K562 (cell line): Measurements from ENCODE around the gene NADSYN1. TPM values are rescaled to one million over a fixed set of nuclear protein-coding genes. Genes with fewer than 3 reads are reported as not detected.
A peak's percentile ranks its signal among the peaks of the same experiment; 100 is the strongest.

Experiments
- ATAC-seq: fragments of 200-7000 bp; cut with Tn5 transposase; 3 replicates; pipeline ENCODE4 v1.9.1; 2020; ENCODE audit warnings: moderate library complexity
- BruUV-seq: library from RNA; stranded (reverse); fragments of 400-500 nt; replicated peaks from 2 replicates; lab custom pipeline; 2021; lab: Mats Ljungman, UMichigan
- CTCF ChIA-PET: fragments of 300-600 bp; formaldehyde crosslinking; extraction: SDS; loops from one replicate; lab custom pipeline; 2021; ENCODE audit warnings: low intra/inter-chr PET ratio; lab: Yijun Ruan, JAX
- POLR2A ChIA-PET: fragments of 300-600, 350-650 bp; sonication (Branson Sonifier 250); formaldehyde crosslinking; extraction: SDS; loops from one replicate; lab custom pipeline; 2021; ENCODE audit warnings: antibody characterized with exemption, inconsistent platforms; lab: Yijun Ruan, JAX
- DNase-seq, 4 experiments: peaks; one replicate each; pipeline versions ENCODE4 v3.0.0 to v3.0.0-alpha.2; 2011 to 2018; ENCODE audit warnings: low spot score in 3 of 4, mixed read lengths in 3 of 4; ENCODE audit errors: extremely low read depth in 1 of 4
- FAIRE-seq: peaks from 2 replicates; lab custom pipeline; 2011; peaks lifted over from hg19 to GRCh38; lab: Jason Lieb, UNC
- H2AFZ ChIP-seq: 2 replicates; pipeline ENCODE4 v1.6.0; 2011; ENCODE audit warnings: low read depth, low read length, control low read depth, inconsistent platforms
- H3K27ac ChIP-seq: fragments of 200-600 bp; 3 replicates; pipeline ENCODE4 v1.8.0; 2011; ENCODE audit warnings: low read depth, mild to moderate bottlenecking, control low read depth, inconsistent platforms, low read length, moderate library complexity, mixed read lengths; ENCODE audit errors: extremely low read depth
- H3K27me3 ChIP-seq, 2 experiments: fragments of 300-600 bp in 1 of 2; 2 replicates in 1 of 2; 3 replicates in 1 of 2; pipeline versions ENCODE4 v1.6.0 to v1.8.0; 2011; ENCODE audit warnings: inconsistent platforms in 2 of 2, low read length in 2 of 2, mild to moderate bottlenecking in 1 of 2, mixed read lengths in 1 of 2, moderate library complexity in 1 of 2; ENCODE audit not compliant: control insufficient read depth in 2 of 2, insufficient read depth in 2 of 2
- H3K36me3 ChIP-seq: fragments of 300-600 bp; 3 replicates; pipeline ENCODE4 v1.8.0; 2011; ENCODE audit warnings: mild to moderate bottlenecking, low read length, inconsistent platforms; ENCODE audit not compliant: control insufficient read depth, insufficient read depth
- H3K4me1 ChIP-seq, 2 experiments: fragments of 200-600 bp in 1 of 2; replicated peaks in 1 of 2; 2 replicates in 1 of 2; 3 replicates in 1 of 2; pipeline versions ENCODE4 v1.5.1 to v1.8.0; 2011; ENCODE audit warnings: inconsistent platforms in 2 of 2, low read length in 2 of 2, mild to moderate bottlenecking in 1 of 2, mixed read lengths in 1 of 2, moderate library complexity in 1 of 2; ENCODE audit not compliant: control insufficient read depth in 2 of 2, insufficient read depth in 2 of 2
- H3K4me2 ChIP-seq: 2 replicates; pipeline ENCODE4 v1.6.1; 2011; ENCODE audit warnings: low read length, control low read depth, inconsistent platforms, mixed read lengths; ENCODE audit not compliant: insufficient read depth
- H3K4me3 ChIP-seq: fragments of 200-600 bp; sonication (generic), shearing (Covaris generic); 2 replicates; pipeline ENCODE4 v1.5.1; 2016; ENCODE audit warnings: control low read depth, inconsistent platforms
- H3K79me2 ChIP-seq: fragments of 200-600 bp; 3 replicates; pipeline ENCODE4 v1.8.0; 2011; ENCODE audit warnings: low read length, inconsistent platforms; ENCODE audit not compliant: control insufficient read depth, insufficient read depth
- H3K9ac ChIP-seq, 2 experiments: 2 replicates each; pipeline versions ENCODE4 v1.6.0 to v1.6.1; 2011; ENCODE audit warnings: low read depth in 2 of 2, low read length in 2 of 2, control low read depth in 1 of 2, inconsistent platforms in 1 of 2, mild to moderate bottlenecking in 1 of 2, mixed read lengths in 1 of 2; ENCODE audit not compliant: insufficient read depth in 1 of 2
- H3K9me1 ChIP-seq: one replicate; pipeline ENCODE4 v1.6.0; 2011; ENCODE audit warnings: inconsistent platforms, mild to moderate bottlenecking, low read length, moderate library complexity; ENCODE audit not compliant: control insufficient read depth, insufficient read depth
- H3K9me3 ChIP-seq: replicated peaks from 2 replicates; pipeline ENCODE4 v1.5.1; 2011; ENCODE audit warnings: low read depth, low read length, inconsistent platforms; ENCODE audit not compliant: control insufficient read depth, insufficient read depth
- H4K20me1 ChIP-seq: replicated peaks from 2 replicates; pipeline ENCODE4 v1.6.1; 2011; ENCODE audit warnings: low read length, inconsistent platforms, mixed read lengths; ENCODE audit not compliant: control insufficient read depth, insufficient read depth
- ATF1 ChIP-seq, 2 experiments: fragments of 450-650 bp in 1 of 2; IDR thresholded peaks; 2 replicates each; pipeline ENCODE4 v1.6.1; 2016; ENCODE audit warnings: missing compliant biosample characterization in 1 of 2, missing genetic modification characterization in 1 of 2
- C11orf30 ChIP-seq: fragments of 450-650 bp; IDR thresholded peaks from 2 replicates; pipeline ENCODE4 v1.6.1; 2016; ENCODE audit warnings: low read depth, mild to moderate bottlenecking
- CREB1 ChIP-seq, 2 experiments: sonication (generic) in 1 of 2; formaldehyde crosslinking in 1 of 2; IDR thresholded peaks; 2 replicates each; pipeline versions ENCODE4 v1.6.1 to v1.8.0; 2012 to 2022; ENCODE audit warnings: inconsistent platforms in 1 of 2, mild to moderate bottlenecking in 1 of 2, missing genetic modification reagents in 1 of 2, moderate library complexity in 1 of 2
- CREM ChIP-seq: IDR thresholded peaks from 2 replicates; pipeline ENCODE4 v1.6.1; 2014; ENCODE audit warnings: antibody characterized with exemption, low read depth
- JUNB ChIP-seq: fragments of 450-650 bp; formaldehyde crosslinking; conservative IDR thresholded peaks from 2 replicates; pipeline ENCODE4 v1.4.0; 2020; ENCODE audit warnings: mild to moderate bottlenecking
- JUND ChIP-seq, 2 experiments: IDR thresholded peaks; 2 replicates in 1 of 2; 3 replicates in 1 of 2; pipeline ENCODE4 v1.6.1; 2011; ENCODE audit warnings: borderline replicate concordance in 2 of 2, low read depth in 2 of 2, low read length in 2 of 2, improper control_type of control experiment in 1 of 2, missing biosample characterization in 1 of 2, missing genetic modification characterization in 1 of 2, missing genetic modification reagents in 1 of 2
- KHSRP ChIP-seq: fragments of 450-650 bp; IDR thresholded peaks from 2 replicates; pipeline ENCODE4 v1.6.1; 2017
- MAFG ChIP-seq: fragments of 450-650 bp; conservative IDR thresholded peaks from 2 replicates; pipeline ENCODE4 v1.6.1; 2016; ENCODE audit warnings: missing genetic modification characterization, missing compliant biosample characterization
- NCOA1 ChIP-seq: fragments of 450-650 bp; IDR thresholded peaks from 2 replicates; pipeline ENCODE4 v1.6.1; 2016; ENCODE audit warnings: low read depth
- NR2C1 ChIP-seq, 2 experiments: fragments of 450-650 bp; IDR thresholded peaks; 2 replicates each; pipeline ENCODE4 v1.6.1; 2017; ENCODE audit warnings: mild to moderate bottlenecking in 2 of 2, antibody characterized with exemption in 1 of 2, inconsistent platforms in 1 of 2, missing compliant biosample characterization in 1 of 2, missing genetic modification characterization in 1 of 2
- SREBF1 ChIP-seq: fragments of 150-350 bp; IDR thresholded peaks from 2 replicates; pipeline ENCODE4 v1.6.1; 2014; ENCODE audit warnings: antibody characterized with exemption, low read depth, low read length, borderline replicate concordance
- TRIM24 ChIP-seq, 2 experiments: fragments of 450-650 bp; IDR thresholded peaks; 2 replicates each; pipeline ENCODE4 v1.6.1; 2016
- TRIM28 ChIP-seq: fragments of 450-650 bp; IDR thresholded peaks from 2 replicates; pipeline ENCODE4 v1.6.1; 2017
- ZNF316 ChIP-seq: fragments of 450-650 bp; IDR thresholded peaks from 2 replicates; pipeline ENCODE4 v1.6.1; 2016
- WGBS: fragments of 100-300 bp; shearing (Covaris generic); methylation state at CpG from one replicate; pipeline ENCODE4 v1.1.6; 2016; ENCODE audit warnings: low coverage, mixed read lengths; ENCODE audit not compliant: insufficient coverage; ENCODE audit errors: missing lambda C conversion rate; 5-methylcytosine and 5-hydroxymethylcytosine counted together
- in situ Hi-C: fragments of 300-500 bp; cut with MboI; formaldehyde crosslinking; loops from 4 replicates; pipeline ENCODE4 v1.15.0; 2018; ENCODE audit warnings: inconsistent platforms, mixed read lengths
- intact Hi-C: fragments of 100-400 bp; cut with micrococcal nuclease; formaldehyde crosslinking; loops from 2 replicates; pipeline ENCODE4 v1.14.2; 2022
- polyA plus RNA-seq, 8 experiments: library from polyadenylated mRNA; depleted of rRNA in 4 of 8; stranded (reverse) in 5 of 8; unstranded in 3 of 8; fragments of >200 nt; fragmentation: Nextera tagmentation in 2 of 8; fragmentation: Illumina TruSeq in 1 of 8; extraction: Ambion mirVana in 2 of 8; extraction: Trizol in 1 of 8; gene quantifications; 2 replicates each; pipeline versions ENCODE4 v1.2.1 to v1.2.3, GENCODE V29; 2011 to 2014; ENCODE audit warnings: inconsistent platforms in 1 of 8, missing spikeins in 1 of 8
- total RNA-seq, 7 experiments: library from RNA; depleted of rRNA in 6 of 7; stranded (reverse); fragments of >200 nt in 6 of 7; fragmentation: Illumina TruSeq in 2 of 7; extraction: Trizol in 2 of 7; gene quantifications; 2 replicates each; pipeline versions ENCODE4 v1.2.1 to v1.2.3, GENCODE V29; 2011 to 2021; ENCODE audit warnings: low replicate concordance in 1 of 7
- TF ChIP-seq, protein P1 (sequence below), 2 experiments: IDR thresholded peaks in 1 of 2; conservative IDR thresholded peaks in 1 of 2; 2 replicates each; pipeline ENCODE4 v1.6.1; 2016; ENCODE audit warnings: low read depth in 2 of 2, mild to moderate bottlenecking in 1 of 2, missing compliant biosample characterization in 1 of 2, missing genetic modification characterization in 1 of 2, moderate library complexity in 1 of 2
- TF ChIP-seq, protein P2 (sequence below), 2 experiments: fragments of 450-650 bp in 1 of 2; sonication (generic) in 1 of 2; formaldehyde crosslinking in 1 of 2; IDR thresholded peaks in 1 of 2; conservative IDR thresholded peaks in 1 of 2; 2 replicates each; pipeline versions ENCODE4 v1.6.1 to v1.8.1; 2016 to 2023; ENCODE audit warnings: mild to moderate bottlenecking in 2 of 2, moderate library complexity in 2 of 2, inconsistent platforms in 1 of 2, missing genetic modification reagents in 1 of 2

Gene NADSYN1
- total and polyA plus RNA-seq, 9 of the 15 experiments (the other 6 are each of a cell fraction or from before 2014, with no cell fraction given) = 12.7 to 57.3 (median 42.1) TPM

DNA sequence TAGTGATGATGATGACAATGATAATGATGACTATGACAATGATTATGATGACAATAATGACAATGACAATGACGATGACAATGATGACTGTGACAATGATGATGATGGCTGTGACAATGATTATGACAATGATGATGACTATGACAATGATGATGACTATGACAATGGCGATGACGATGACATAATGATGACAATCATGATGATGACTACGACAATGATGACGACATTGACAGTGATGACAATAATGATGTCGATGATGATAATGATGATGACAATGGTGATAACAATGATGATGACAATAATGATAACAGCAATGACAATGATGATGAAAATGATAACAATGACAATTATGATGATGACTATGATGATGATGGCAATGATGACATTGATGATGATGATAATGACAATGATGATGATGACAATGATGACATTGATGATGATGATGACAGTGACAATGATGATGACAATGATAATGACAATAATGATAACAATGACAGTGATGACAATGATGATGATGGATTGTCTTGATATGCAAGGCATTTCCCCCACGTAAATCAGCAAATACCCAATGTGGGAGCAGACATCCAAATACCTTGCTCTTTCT is 42.5 kb upstream of the NADSYN1 start:
- Histone ChIP-seq H2AFZ (no peak overlapping the region), H3K4me2 (no peak overlapping the region), H3K9me1 (no peaks in the 10 kb centered on the region), H3K9ac (no peak overlapping the region), H4K20me1 (no peaks in the 10 kb centered on the region; the same call in 1 of the 2 replicates), H3K4me3 (no peak overlapping the region), H3K4me1 (no peaks in the 10 kb centered on the region), H3K9me3 (no peaks in the 10 kb centered on the region), H3K27ac (no peak overlapping the region), H3K79me2 (no peaks in the 10 kb centered on the region), H3K27me3 (peaks cover 15 to 32% of the 10 kb centered on the region in 2 experiments), H3K36me3 (no peaks in the 10 kb centered on the region)
- no TSS peak for BruUV-seq
- POLR2A ChIA-PET = interaction anchor here (0.6 kb wide), 1 partner anchor 164 kb away, joined by 4 read pairs; no protein-coding TSS in a partner anchor
- DNase-seq (no peak), ATAC-seq (no peak), FAIRE-seq (peak; percentile 62)
- peak; percentile 37; the same call in 1 of the 2 replicates for TF ChIP-seq CREM
- peak; percentile 55; the same call in 1 of the 2 replicates for TF ChIP-seq CREB1 (IDR thresholded peaks at IDR 0.05)
- peak; percentile 88 for TF ChIP-seq CREB1 (CRISPR knock-in tag; IDR thresholded peaks at IDR 0.05)
- peak; percentile 59; the same call in 1 of the 2 replicates for TF ChIP-seq NCOA1
- 0 out of 2 replicates have a peak, but pooled peaks have one; percentile 36 for TF ChIP-seq KHSRP
- TF ChIP-seq NR2C1 (IDR thresholded peaks at IDR 0.05) = no peak
- TF ChIP-seq NR2C1 (tag; IDR thresholded peaks at IDR 0.05) = no peak
- no peak for TF ChIP-seq TRIM28
- 0 out of 2 replicates have a peak, but pooled peaks have one; percentile 9 for TF ChIP-seq C11orf30
- TF ChIP-seq JUNB = peak; percentile 78; the same call in 1 of the 2 replicates
- TF ChIP-seq, protein P1, sequence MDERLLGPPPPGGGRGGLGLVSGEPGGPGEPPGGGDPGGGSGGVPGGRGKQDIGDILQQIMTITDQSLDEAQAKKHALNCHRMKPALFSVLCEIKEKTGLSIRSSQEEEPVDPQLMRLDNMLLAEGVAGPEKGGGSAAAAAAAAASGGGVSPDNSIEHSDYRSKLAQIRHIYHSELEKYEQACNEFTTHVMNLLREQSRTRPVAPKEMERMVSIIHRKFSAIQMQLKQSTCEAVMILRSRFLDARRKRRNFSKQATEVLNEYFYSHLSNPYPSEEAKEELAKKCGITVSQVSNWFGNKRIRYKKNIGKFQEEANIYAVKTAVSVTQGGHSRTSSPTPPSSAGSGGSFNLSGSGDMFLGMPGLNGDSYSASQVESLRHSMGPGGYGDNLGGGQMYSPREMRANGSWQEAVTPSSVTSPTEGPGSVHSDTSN (CRISPR knock-in tag; IDR thresholded peaks at IDR 0.05; ENCODE audit: low read depth) = no peak
- TF ChIP-seq, protein P1 (tag; conservative IDR thresholded peaks at IDR 0.05; ENCODE audit: low read depth) = peak; percentile 9; the same call in 1 of the 2 replicates
- no peak for TF ChIP-seq JUND (IDR thresholded peaks at IDR 0.05; ENCODE audit: borderline replicate concordance, low read depth, low read length)
- TF ChIP-seq JUND (tag; IDR thresholded peaks at IDR 0.05; ENCODE audit: borderline replicate concordance, low read depth, low read length) = peak; percentile 59; the same call in 2 of the 3 replicates
- no peak for TF ChIP-seq SREBF1
- TF ChIP-seq ATF1 (CRISPR knock-in tag; IDR thresholded peaks at IDR 0.05) = no peak
- peak; percentile 95 for TF ChIP-seq ATF1 (tag; IDR thresholded peaks at IDR 0.05)
- TF ChIP-seq, protein P2, sequence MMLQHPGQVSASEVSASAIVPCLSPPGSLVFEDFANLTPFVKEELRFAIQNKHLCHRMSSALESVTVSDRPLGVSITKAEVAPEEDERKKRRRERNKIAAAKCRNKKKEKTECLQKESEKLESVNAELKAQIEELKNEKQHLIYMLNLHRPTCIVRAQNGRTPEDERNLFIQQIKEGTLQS (IDR thresholded peaks at IDR 0.05) = peak; percentile 92
- TF ChIP-seq, protein P2 (CRISPR knock-in tag; conservative IDR thresholded peaks at IDR 0.05) = no peak
- TF ChIP-seq MAFG = peak; percentile 55
- TF ChIP-seq ZNF316 = peak; percentile 51
- 0 out of 4 replicates have a peak, but pooled peaks of 1 of the 2 experiments have one; percentile 13 for TF ChIP-seq TRIM24 (IDR thresholded peaks at IDR 0.05)
- intact Hi-C loops = no loop called here
- in situ Hi-C loops = no loop called here
- WGBS = 2% methylated on average over 7 of the region's 7 CpGs
- CTCF ChIA-PET = no interaction called here
